Astrocyte of the spinal cord (primary cell): ENCODE measurements around the gene MTCL1.

ENCODE experiments used
- DNase-seq: peaks from one replicate; pipeline ENCODE4 v3.0.0; 2011; ENCODE audit warnings: low read depth, low spot score
- H3K4me3 ChIP-seq: 2 replicates; pipeline ENCODE4 v1.5.1; 2011; ENCODE audit warnings: low read depth, mild to moderate bottlenecking, low read length, moderate library complexity
- in situ Hi-C: cut with HindIII; loops from 2 replicates; pipeline ENCODE4 v1.10.0; 2017; ENCODE audit warnings: low sequenced_read_pairs
- TF ChIP-seq, protein P1 (sequence below): IDR thresholded peaks from 2 replicates; pipeline ENCODE4 v1.5.1; 2012; ENCODE audit warnings: low read depth, mild to moderate bottlenecking, low read length, inconsistent platforms

The MTCL1 gene

DNA sequence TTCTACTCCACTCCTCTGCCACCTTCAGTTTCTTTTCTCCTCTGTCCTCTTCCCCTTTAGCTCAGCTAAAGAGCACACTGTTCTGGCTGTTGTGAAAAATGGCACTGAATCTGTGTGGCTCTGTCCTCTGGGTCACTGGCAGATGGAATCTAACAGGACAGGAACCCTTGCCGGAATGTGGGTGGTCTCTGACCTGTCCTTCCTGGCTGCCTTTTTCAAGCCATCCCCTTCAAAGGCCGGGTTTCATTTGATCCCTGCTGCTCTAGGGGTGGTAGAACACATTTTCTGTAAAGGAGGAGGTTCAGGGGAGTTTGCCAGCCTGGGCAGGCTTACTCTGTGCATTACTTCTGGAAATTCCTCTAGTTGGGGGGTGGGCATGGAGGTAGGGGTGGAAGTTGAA is 29.9 kb downstream of the MTCL1 start:
- TF ChIP-seq, protein P1, sequence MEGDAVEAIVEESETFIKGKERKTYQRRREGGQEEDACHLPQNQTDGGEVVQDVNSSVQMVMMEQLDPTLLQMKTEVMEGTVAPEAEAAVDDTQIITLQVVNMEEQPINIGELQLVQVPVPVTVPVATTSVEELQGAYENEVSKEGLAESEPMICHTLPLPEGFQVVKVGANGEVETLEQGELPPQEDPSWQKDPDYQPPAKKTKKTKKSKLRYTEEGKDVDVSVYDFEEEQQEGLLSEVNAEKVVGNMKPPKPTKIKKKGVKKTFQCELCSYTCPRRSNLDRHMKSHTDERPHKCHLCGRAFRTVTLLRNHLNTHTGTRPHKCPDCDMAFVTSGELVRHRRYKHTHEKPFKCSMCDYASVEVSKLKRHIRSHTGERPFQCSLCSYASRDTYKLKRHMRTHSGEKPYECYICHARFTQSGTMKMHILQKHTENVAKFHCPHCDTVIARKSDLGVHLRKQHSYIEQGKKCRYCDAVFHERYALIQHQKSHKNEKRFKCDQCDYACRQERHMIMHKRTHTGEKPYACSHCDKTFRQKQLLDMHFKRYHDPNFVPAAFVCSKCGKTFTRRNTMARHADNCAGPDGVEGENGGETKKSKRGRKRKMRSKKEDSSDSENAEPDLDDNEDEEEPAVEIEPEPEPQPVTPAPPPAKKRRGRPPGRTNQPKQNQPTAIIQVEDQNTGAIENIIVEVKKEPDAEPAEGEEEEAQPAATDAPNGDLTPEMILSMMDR = no peak
- no peak overlapping the region for H3K4me3 ChIP-seq
- in situ Hi-C loops = no loop called here
- DNase-seq = no peak

DNA sequence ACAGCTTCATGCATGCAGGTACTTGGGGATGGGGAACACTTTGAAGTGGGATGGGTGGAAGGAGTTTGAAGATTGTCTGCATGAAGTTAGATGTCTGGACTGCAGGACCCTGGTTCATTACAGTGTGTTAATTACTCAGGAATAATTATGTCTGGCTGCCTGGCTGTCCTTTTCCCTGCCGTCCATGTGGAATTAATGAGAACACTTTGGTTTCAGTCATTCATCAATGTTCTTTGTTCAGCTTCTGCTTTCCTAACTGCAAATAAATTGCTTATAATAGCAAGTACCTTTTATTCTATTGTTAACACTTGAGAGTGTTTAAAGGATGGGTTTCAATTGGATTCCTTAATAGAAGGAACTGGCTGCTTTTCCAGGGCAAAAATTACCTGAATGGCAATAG is 35.8 kb downstream of the MTCL1 start:
- in situ Hi-C loops = no loop called here
- no peak overlapping the region for H3K4me3 ChIP-seq

DNA sequence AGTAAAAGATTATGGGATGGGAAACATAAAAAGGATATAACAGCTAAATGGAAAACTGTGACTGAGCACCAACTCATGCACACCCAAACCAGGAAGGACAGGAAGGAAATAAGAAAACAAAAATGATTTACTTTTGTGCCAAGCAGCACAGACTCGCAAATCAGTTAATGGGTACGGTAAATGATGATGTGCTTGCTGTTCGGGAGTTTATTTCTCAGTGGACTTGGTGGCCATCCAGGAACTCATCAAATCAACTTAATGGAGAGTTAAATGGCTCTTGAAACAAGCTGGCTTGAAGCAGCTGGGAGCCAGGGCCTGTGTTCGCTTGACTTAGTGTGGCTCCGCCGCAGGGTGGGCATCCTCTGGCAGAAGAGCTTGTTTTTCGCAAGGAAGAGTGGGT is 36.2 kb downstream of the MTCL1 start:
- H3K4me3 ChIP-seq = no peak overlapping the region
- TF ChIP-seq, protein P1 = no peak
- no peak for DNase-seq
- in situ Hi-C loops = no loop called here

More for the DNA sequence above, 35.8 kb downstream of the MTCL1 start:
- TF ChIP-seq, protein P1 = no peak
- DNase-seq = no peak

DNA sequence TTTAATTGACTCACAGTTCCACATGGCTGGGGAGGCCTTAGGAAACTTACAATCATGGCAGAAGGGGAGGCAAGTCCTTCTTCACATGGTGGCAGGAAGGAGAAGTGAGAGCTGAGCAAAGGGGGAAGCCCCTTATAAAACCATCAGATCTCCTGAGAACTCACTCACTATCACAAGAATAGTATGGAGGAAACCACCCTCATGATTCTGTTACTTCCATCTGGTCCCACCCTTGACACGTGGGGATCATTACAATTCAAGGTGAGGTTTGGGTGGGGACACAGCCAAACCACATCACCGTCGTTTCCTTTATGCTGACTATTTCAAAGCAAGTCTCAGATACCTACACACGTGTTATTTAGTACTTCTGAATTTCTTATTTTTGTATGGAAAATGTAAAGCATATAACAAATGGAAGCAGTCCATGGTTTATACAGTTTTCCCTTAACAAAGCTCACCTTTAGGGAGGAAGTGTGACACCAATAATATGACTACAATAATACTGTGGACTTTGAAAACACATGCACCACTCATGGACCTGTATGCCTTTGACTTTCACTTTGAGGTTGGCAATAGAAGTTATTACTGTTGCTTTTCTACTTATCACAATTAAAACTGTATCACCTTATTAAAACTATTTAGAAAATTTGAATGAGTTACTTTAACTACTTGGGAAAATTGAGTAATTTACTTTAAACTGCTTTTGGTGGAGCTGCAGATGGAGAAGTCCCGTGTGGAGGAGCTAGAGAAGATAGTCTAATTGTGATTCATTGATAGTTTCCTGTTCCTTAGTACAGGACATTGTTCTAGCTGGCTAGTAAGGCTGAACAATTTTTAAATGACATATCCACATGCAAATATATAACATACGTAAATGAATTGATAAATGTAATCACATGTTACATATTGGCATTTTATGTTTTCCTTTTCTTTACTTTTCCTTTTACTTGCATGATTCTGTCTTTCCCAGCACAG is 37.3 kb downstream of the MTCL1 start:
- no peak overlapping the region for H3K4me3 ChIP-seq
- DNase-seq = no peak
- TF ChIP-seq, protein P1 = no peak
- in situ Hi-C loops = no loop called here

DNA sequence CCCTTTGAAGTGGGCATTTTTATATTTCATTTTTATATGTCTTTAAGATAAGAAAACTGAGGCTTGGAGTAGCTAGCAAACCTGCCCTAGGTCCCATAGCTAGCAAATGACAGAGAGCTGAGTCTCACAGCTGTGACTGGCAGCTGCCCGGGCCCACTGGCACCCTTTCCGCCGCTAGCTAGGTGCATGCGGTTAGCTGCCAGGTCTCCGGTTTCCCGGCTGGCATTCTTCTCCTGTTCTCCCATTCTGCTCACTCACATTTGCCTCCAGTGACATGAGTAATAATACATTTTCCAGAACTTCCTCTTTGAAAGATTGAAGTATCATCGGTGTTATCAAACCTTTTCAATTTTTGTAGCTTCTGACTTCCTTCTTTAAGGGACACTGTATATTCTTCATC is 38.7 kb downstream of the MTCL1 start:
- TF ChIP-seq, protein P1 = no peak
- no peak overlapping the region for H3K4me3 ChIP-seq
- no peak for DNase-seq
- in situ Hi-C loops = no loop called here

DNA sequence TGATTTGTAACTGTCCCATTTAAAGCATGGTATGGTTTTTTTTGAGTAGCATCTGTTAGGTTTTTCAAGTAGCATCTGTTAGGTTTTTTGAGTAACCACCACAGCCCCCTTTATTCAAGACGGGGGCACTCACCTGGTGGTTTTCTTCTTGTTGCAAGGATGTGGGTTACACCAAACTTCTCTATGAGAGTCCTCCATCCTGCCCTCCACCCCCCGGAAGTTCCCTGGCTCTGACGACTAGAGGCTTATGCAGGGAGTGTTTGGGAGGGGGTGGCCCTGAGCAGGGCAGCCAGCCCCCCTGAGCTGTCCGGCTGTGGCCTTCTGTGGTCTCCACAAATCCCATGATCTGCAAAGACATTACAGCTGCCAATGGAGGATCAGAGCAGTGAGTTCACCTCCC is 39.3 kb downstream of the MTCL1 start:
- in situ Hi-C loops = no loop called here
- TF ChIP-seq, protein P1 = no peak
- no peak for DNase-seq

More for the DNA sequence above, 39.3 kb downstream of the MTCL1 start:
- no peak overlapping the region for H3K4me3 ChIP-seq
